NCI-H774 (cell line): ENCODE results near the gene MGRN1.

ENCODE experiments used
- DNase-seq: peaks from one replicate; lab custom pipeline; 2025; lab: John Stamatoyannopoulos, UW

The MGRN1 gene

DNA sequence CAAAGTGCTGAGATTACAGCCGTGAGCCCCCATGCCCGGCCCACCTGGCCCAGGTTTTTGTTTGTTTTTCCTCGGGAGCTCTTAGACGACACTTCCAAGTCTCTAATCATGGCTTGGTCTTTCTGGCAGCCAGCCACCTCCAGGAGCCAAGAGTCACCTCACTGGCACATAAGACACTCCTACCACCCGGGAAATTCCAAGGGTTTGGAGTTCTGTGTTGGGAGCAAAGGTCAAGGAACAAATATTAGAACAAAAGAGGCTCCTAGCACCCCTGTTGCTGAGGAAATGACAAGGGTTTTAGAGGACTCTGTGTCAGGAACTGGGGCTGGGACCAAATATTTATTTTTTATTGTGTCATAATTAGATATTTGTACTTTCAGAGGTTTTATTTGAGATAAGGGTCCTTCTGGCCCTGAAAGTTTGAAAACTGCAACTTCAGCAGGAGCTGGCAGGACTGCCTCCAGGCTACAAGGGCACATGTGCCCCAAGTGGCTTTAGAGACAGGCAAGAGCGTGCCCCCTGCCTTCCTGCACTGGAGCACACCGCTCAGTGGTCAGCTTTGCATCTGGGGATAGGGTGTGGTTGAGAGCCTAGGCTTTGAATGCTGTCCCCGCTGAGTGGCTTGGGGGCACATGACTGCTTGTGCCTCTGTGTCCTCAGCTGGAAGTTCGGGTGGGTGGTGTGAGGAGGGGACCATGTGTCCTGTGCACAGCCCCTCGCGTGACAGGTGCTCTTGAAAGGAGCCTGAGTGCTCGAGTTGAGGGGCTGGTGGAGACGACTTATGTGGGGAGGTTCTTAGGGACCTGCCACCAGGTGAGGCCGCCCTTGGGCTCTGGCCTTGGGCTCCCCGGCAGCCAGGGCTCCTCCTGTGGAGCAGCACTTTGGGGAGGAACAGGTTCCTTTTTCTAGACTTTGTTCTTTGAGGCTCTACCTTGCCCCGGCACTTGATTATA is 29.7 kb downstream of the MGRN1 start:
- no peak for DNase-seq

DNA sequence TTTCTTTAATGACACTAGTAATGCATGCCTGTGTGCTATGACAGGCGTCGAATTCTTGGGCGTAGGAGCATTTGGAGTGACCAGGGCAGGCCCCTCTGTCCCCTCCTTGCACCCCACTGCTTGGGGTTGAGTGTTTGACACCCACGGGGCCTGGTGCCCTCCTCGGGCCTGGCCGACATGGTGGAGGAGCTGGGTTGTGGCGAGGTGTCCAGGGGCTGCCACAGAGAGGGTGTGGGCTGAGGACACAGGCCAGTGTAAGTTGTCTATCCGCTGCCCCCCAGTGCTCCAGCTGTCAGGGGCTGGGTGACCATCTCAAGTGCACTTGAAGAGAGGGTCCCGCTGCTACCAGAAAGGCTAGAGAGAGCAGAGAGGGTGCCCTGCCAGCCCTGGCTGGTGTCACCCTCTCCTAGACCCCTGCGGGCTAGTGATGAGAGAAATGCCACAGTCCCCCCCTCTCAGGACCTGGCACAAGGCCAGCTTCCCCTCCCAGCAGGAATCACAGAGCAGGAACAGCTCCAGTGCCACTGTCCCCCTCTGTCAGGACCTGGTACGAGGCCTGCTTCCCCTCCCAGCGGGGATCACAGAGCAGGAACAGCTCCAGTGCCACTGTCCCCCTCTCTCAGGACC is 30.5 kb downstream of the MGRN1 start:
- DNase-seq, result no peak

DNA sequence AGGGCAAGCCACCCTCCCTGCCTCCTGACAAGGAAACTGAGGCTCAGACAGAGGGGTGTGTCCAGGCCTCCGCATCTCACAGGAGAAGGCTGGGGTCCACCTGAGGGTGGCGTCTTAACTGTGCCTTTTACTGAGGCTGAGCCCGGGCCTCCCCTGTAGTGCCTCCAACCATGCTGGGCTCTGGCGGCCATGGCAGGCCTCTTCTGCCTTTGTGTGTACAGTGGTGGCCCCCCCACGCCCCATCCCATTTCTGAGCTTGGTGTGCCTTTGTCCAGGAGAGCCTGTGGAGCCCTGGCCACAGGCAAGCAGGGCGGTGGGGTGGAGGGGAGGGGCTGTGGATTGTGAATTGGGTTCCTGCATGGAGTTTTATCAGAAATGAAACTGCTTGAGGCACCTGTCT is 31.2 kb downstream of the MGRN1 start:
- no peak for DNase-seq

DNA sequence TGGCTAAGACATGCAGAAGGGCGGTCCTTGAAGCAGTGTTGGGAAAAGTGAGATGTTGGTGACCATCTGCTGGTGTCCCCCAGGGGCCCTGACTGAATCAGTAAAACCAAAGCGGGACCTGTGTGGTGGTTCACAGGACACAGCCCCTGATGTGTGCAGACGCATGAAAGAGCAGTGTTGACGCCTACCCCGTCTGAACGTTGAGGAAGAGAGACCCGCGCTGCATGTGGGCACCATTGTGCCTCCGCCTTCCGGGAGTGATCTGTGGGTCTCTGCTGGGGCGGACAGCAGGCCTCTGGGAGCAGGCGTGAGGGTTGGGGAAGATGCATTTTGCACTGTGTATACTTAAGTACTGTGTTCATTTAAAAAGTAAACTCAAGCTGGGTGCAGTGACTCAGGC is 31.6 kb downstream of the MGRN1 start:
- DNase-seq, result no peak

DNA sequence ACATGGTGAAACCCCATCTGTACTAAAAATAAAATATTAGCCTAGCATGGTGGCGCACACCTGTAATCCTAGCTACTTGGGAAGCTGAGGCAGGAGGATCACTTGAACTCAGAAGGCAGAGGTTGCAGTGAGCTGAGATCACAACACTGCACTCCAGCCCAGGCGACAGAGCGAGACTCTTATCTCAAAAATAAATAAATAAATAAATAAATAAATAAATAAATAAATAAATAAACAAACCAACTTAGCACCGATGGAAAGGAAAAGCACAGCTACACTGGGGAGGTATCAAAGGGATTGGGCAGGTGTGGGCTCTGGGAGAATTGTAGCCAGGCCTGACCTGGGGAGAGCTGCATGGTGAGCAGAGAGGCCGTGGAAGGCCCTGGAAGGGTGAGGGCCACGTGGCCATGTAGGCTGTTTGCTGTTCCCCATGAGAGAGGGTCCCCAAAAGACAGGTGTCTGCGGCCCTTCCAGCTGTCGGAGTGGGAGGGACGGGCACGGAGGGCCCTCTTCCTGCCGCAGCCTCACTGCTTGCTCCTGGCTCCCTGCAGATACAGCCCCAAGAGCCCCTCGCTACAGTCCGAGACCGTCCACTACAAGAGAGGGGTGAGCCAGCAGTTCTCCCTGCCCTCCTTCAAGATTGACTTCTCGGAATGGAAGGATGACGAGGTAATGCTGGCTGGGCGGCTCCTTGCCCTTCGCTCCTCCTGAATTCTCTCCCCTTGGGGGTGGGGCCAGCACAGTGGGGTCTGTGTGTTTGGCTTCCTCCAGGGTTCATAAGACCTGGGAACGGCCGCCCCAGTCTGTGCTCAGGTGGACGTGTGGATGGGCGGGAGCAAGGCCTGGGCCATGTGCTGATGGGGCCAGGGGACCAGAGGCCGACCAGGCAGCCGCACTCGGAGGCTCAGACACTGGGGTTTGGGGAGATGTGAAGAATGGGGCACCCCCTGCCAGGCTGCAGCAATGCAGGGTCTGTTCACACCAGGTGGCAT is 32.4 kb downstream of the MGRN1 start:
- no peak for DNase-seq

DNA sequence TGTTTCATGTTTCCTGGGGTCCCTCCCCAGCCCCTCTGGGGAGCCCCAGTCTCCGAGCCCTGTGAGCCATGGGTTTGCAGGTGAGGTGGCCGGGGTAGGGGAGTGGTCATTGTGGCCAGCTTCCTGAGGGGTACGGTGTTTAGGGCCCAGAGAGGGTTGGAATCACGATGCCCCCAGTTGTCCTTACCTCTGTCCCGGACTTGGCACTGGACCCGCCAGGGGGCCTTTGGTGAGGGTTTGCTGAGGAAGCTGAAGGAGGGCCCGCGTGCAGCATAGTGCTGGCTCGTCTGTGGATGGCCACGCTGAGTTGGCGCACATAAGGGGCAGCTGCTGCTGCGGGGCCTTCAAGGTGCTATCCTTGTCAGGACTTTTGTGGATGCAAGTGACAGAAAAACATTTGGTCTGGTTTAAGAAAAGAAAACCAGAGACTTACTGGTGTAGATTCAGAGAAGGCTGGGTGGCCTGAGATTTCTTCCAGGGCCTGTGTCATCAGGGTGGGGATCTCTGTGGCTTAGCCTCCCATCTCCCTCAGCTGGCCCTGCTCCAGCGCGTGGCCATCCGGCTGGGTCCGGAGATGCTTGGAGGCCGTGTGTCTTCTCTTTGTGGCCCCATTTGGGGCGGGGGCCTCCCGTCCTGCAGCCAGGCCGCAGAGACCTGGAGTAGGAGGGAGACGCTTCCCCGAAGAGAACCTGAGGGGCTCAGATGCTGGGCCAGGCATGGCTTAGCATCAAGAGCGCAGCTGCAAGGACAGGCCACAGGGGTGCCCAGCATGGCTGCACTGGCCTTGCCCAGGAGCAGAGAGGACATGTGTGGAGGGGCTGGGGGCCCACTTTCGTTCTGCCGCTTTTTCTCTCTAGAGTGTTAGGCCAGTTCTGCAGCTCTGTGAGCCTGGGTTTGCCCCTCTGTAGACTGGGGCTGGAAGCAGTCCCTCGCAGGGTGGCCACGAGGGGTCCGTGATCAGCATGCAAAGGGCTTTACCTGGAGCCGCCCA is 35.0 kb downstream of the MGRN1 start:
- DNase-seq, result no peak

DNA sequence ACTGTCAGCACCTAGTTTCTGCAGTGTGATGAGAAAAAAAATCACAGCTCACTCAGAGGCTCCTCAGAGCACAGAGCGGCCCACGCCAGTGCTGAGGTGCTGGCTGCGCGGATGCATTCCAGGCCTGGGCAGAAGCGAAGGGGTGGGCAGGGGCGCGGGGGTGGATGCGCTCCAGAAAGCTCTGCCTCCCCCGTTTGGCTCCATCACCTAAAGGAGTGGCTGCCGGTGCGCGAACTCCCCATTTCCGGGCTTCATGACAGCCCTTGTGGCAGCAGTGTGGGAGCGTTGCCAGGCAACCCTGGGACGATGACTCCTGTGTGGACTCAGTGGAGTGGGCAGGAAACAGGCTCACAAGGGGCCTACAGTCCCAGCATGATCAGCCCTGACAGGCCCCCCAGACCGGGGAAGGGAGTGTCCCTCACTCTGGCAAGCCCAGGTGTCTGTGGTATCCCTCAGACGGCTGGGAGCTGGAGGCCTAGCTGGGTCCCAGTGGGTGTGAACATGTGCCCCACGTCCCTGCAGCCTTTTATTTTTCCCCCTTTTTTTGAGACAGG is 35.9 kb downstream of the MGRN1 start:
- peak; percentile 30 for DNase-seq

DNA sequence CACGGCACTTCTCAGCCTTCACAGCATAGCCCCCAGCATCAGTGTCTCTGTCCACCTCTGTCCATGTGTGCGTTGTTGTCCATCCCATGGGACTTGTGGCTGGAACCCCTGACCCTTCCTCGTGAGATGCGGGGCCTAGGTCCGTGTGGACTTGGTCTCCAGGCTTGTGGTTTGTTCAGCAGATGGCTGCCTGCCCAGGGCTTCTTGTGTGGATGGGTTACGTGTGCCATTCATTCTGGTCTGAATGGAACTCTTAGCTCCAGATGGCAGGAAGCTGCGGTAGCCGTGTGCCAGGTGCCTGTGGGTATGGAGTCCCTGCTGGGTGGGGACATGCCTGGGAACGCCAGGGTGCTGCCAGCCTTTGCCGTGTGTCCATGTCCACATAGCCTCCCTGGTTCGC is 37.0 kb downstream of the MGRN1 start:
- peak; percentile 84 for DNase-seq

DNA sequence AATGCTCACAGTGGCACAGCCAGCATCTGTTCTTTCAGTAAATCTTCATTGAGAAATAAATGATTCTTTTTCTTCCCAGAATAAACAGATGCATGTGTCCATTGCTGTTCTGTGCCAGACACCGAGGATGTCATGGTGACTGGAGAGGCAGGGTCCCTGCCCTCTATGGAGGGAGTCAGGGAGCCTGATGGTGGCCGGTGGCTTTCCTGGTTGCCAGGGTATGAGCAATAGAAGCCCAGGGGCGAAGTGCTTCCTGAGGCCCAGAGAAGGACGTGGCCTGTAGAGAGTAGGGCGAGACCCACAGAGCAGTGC is 38.8 kb downstream of the MGRN1 start:
- DNase-seq, result peak; percentile 27

DNA sequence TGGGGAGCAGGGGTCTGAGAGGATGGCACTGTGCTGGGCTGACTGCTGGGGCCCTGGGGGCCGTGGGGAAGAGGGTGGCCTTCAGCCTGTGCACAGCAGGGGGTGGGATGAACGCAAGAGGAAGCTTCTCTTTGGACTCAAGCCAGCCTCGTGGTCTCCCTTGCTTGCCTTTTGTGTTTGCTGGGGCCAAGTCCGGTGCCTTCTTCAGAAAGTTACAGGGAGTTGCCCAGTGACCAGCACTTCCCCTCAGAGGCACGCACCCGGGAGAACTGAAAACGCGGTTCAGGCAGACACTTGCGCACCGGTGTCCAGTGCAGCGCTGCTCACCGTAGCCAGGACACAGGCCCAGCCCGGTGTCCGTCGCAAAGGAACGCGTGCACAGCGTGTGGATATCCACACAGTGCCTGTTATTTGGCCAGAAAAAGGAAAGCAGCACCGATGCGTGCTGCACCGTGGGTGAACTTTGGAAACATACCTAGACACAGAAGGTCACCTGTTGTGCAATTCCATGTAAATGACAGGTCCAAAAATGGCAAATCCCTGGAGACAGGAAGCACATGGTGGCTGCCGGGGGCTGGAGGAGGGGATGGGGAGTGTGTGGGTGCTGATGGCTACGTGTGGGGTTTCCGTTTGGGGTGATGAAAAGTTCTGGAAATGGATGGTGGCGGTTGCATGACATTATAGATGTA is 39.3 kb downstream of the MGRN1 start:
- no peak for DNase-seq

DNA sequence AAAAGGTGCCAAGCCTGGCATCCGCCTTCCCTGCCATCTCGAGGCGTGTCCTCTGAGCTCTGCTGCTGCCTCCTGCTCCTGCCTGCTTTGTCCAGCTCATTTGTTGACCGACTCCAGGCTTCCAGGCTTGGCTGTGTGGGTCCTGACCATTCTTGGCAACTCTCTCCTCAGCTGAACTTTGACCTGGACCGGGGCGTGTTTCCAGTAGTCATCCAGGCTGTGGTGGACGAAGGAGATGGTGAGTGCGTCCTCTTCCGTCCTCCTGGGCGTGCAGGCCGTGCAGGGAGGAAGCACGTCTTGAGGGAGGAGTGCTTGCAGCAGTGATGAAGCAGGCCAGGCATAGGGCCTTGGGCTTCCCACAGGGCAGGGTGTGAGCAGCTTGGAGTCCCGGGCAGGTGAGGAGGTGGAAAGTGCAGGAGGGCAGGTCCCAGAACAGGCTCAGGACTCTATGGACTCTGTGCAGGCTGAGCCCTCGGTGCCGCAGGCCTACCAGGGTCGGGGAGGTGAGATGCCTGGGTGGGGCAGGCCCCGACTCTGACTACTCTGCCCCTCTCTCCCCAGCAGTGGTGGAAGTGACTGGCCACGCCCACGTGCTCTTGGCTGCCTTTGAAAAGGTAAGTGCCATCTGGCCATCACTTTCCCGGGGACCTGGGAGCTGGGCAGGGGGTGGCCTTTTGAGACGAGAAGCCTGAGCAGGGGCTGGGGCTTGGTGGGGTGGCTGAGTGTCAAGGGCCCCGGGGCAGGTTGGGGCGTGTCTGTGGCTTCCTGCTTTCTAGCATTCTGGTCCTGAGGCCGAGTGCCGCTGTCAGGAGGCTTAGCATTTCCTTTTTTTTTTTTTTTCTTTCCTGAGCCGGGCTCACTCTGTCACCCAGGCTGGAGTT is 40.2 kb downstream of the MGRN1 start:
- DNase-seq, result no peak

DNA sequence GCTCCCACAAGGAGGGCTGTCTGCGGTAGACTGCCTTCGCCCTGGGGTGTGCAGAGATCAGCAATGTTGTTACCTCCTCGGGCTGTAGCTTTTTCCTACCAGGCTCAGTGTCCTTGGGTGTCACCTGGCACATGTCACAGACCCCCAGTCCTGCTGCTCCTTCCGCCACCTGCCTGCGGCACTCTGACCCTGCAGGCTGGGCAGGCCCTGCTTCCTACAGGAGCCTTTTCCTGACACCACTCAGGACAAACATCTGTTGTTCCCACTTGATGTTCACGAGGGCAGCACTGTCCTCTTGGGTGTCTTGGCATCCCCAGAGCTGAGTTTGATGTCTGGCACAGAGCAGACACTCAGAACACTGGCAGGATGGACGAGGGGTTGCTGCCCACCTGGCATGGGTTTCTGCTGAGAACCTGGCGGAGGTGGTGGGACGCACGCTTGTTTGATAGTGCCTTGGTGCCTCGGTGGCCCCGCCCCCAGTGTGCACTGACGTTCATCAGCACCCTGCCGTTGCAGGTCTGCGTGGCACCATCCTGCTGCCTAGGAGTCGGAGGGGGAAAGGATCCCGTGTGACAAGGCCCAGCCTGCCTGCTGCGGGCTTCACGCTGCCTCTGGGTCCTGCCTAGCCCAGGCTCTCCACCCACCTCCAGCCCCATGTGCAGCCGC is 42.0 kb downstream of the MGRN1 start:
- DNase-seq, result no peak

DNA sequence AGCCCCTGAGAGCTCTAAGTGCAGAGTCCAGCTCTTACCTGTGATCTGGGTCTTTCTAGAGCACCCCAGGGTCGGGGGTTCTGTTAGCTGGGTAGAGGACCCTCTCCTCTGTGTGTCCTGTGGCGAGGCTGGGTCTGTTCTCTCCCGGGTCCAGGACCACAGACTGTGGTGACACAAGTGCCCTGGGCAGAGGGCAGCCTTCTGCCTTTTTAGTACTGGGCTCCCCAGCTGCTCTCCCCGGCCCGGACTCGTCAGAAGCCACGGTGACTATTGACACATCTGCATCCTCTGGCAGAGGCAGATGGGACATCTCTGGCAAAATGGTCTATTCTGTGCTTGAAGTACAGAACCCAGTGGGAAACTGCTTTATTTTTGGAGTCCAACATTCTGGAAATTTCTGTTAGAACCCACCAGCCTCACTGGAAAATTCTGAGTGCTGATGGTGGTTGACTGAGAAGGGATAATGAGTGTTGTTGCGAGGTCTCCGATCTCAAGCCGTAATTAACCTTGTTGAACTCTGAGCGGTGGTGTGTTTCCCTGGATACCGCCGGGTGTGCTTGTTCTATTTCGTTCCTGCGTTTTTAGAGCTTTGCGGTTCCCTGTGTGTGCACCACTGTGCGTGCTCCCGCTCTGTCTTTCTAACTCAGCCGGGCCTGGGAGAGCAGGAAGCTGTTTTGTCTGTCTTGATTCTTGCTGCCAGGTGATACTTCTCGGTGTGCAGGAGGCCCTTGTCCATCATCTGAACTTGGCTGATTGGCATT is 42.8 kb downstream of the MGRN1 start:
- no peak for DNase-seq

DNA sequence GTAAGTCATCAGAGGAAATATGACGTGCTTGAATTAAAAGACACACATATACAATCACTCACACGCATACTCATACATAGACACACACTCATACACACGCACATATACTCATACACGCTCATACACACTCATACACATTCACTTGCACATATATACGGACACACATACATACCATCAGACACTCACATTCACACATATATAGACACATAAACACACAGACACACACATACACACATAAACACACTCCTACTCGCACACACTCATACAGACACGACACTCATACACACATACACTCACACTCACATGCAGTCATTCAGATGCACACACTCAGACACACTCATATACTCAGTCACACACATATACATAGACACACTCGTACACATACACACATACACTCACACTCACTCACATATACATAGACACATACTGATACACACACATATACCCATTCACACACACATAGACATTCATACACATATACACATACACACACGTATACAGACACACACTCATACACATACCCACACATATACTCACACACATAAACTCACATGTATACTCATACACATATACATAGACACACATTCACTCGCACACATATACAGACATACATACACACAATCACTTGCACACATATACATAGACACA is 43.8 kb downstream of the MGRN1 start:
- no peak for DNase-seq

DNA sequence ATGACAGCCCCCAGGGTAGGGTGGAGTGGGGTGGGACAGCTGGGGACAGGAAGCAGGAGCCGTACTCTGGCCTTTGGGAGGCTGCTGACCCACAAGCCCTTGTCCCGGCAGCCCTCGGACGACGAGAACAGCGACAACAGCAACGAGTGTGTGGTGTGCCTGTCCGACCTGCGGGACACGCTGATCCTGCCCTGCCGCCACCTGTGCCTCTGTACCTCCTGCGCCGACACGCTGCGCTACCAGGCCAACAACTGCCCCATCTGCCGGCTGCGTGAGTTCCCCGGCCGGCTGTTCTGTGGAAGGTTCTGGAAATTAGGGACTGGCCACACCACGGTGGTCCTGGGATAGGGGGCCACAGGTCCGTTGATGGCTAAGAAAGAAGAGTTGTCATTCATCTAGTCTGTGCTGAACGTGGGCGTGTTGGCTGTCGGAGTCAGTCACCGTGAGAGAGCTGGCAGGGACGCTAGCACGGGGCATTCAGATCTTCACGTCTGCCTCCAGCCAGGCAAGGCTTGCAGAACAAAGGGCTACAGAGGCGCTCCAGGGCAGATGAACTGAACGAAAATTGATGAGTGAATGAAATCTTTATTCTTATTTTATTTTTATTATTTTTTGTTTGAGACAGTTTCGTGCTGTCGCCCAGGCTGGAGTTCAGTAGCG is 48.9 kb downstream of the MGRN1 start:
- DNase-seq, result no peak

DNA sequence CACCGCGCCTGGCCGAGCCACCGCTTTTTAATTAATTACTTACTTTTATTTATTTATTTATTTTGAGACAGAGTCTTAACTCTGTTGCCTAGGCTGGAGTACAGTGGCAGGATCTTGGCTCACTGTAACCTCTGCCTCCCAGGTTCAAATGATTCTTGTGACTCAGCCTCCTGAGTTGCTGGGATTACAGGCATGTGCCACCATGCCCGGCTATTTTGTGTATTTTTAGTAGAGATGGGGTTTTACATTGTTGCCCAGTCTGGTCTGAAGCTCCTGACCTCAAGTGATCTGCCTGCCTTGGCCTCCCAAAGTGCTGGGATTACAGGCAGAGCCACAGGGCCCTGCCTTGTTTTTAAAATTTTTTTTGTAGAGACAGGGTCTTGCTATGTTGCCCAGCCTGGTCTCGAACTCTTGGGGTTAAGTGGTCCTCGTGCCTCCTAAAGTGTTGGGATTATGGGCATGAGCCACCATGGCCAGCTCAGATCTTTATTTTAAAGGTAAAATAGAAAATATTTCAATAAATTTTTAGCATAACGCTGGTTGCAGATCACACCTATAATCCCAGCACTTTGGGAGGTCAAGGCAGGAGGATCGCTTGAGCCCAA is 50.4 kb downstream of the MGRN1 start:
- DNase-seq, result no peak
